PC-3 (cell line): ENCODE measurements around the gene ISCU. TPM values are rescaled to one million over a fixed set of nuclear protein-coding genes. Genes with fewer than 3 reads are reported as not detected.
"Not testable (repeated sequence)": the region's sequence is repeated elsewhere in the genome, so short reads cannot be mapped to it uniquely, and the experiment has no call there.

ENCODE experiments used
- ATAC-seq: fragments of 200-7000 bp; cut with Tn5 transposase; 2 replicates; pipeline ENCODE4 v1.9.1; 2020; ENCODE audit warnings: mild to moderate bottlenecking, moderate library complexity
- BruUV-seq: library from RNA; stranded (reverse); fragments of 400-500 nt; replicated peaks from 2 replicates; lab custom pipeline; 2021; lab: Mats Ljungman, UMichigan
- CTCF ChIA-PET: fragments of 300-600 bp; sonication (Branson Sonifier 250); formaldehyde crosslinking; loops from one replicate; lab custom pipeline; 2022; ENCODE audit warnings: antibody characterized with exemption; lab: Charles Lee
- POLR2A ChIA-PET: fragments of 300-600 bp; sonication (Branson Sonifier 250); formaldehyde crosslinking; loops from one replicate; lab custom pipeline; 2022; ENCODE audit warnings: antibody characterized with exemption; ENCODE audit not compliant: unreplicated experiment; lab: Charles Lee
- DNase-seq: peaks from one replicate; pipeline ENCODE4 v3.0.0-alpha.2; 2015
- H2AFZ ChIP-seq: fragments of 300-600 bp; sonication (generic); 2 replicates; pipeline ENCODE4 v1.6.0; 2016; ENCODE audit warnings: antibody characterized with exemption, low read length
- H3F3A ChIP-seq: fragments of 300-600 bp; sonication (generic); one replicate; pipeline ENCODE4 v1.6.0; 2017; ENCODE audit warnings: antibody characterized with exemption, low read length, control low read depth, mild to moderate bottlenecking; ENCODE audit not compliant: unreplicated experiment
- H3K27ac ChIP-seq: fragments of 300-600 bp; sonication (generic); 2 replicates; pipeline ENCODE4 v1.5.1; 2016; ENCODE audit warnings: mild to moderate bottlenecking, low read length
- H3K27me3 ChIP-seq: fragments of 300-600 bp; sonication (generic); 2 replicates; pipeline ENCODE4 v1.6.1; 2016; ENCODE audit warnings: low read length, mixed read lengths
- H3K36me3 ChIP-seq: fragments of 300-600 bp; sonication (generic); 2 replicates; pipeline ENCODE4 v1.6.1; 2016; ENCODE audit warnings: low read depth, mixed run types, low read length, mixed read lengths
- H3K4me1 ChIP-seq: fragments of 300-600 bp; sonication (generic); 2 replicates; pipeline ENCODE4 v1.5.1; 2016; ENCODE audit warnings: low read length; ENCODE audit not compliant: insufficient read depth
- H3K4me2 ChIP-seq: fragments of 300-600 bp; sonication (generic); 2 replicates; pipeline ENCODE4 v1.6.0; 2016; ENCODE audit warnings: low read length
- H3K4me3 ChIP-seq: fragments of 300-600 bp; sonication (generic); 2 replicates; pipeline ENCODE4 v1.5.1; 2016; ENCODE audit warnings: mild to moderate bottlenecking, low read length, mixed read lengths
- H3K79me2 ChIP-seq: fragments of 300-600 bp; sonication (generic); 2 replicates; pipeline ENCODE4 v1.6.1; 2017; ENCODE audit warnings: low read length, mixed read lengths
- H3K9ac ChIP-seq: fragments of 300-600 bp; sonication (generic); 2 replicates; pipeline ENCODE4 v1.6.0; 2016; ENCODE audit warnings: mild to moderate bottlenecking, low read length
- H3K9me2 ChIP-seq: fragments of 300-600 bp; sonication (generic); replicated peaks from 2 replicates; pipeline ENCODE4 v1.6.1; 2016; ENCODE audit warnings: mixed run types, low read length, mixed read lengths
- H3K9me3 ChIP-seq: fragments of 300-600 bp; sonication (generic); 2 replicates; pipeline ENCODE4 v1.6.1; 2016; ENCODE audit warnings: low read length, mixed read lengths
- H4K20me1 ChIP-seq: fragments of 300-600 bp; sonication (generic); 2 replicates; pipeline ENCODE4 v1.6.1; 2016; ENCODE audit warnings: low read length, mixed read lengths
- EZH2 ChIP-seq: fragments of 300-600 bp; sonication (generic); IDR thresholded peaks from one replicate; pipeline ENCODE4 v1.6.1; 2017; ENCODE audit warnings: antibody characterized with exemption, mild to moderate bottlenecking, low read length; ENCODE audit not compliant: unreplicated experiment
- EZH2phosphoT487 ChIP-seq: fragments of 300-600 bp; sonication (generic); IDR thresholded peaks from 2 replicates; pipeline ENCODE4 v1.6.1; 2018; ENCODE audit warnings: mild to moderate bottlenecking, antibody characterized with exemption, low read length, borderline replicate concordance
- intact Hi-C: fragments of 100-400 bp; cut with micrococcal nuclease; formaldehyde crosslinking; loops from 2 replicates; pipeline ENCODE4 v1.9.0; 2023
- total RNA-seq: library from RNA; depleted of rRNA; stranded (reverse); fragments of >200 nt; gene quantifications from 2 replicates; pipeline ENCODE4 v1.2.3, GENCODE V29; 2014
- TF ChIP-seq, protein P1 (sequence below): fragments of 300-600 bp; sonication (generic); conservative IDR thresholded peaks from 2 replicates; pipeline ENCODE4 v1.5.1; 2017; ENCODE audit warnings: antibody characterized with exemption, low read depth, mild to moderate bottlenecking, low read length

The ISCU gene
- total RNA-seq, 1 experiment from 2014 or later, result 181 TPM

DNA sequence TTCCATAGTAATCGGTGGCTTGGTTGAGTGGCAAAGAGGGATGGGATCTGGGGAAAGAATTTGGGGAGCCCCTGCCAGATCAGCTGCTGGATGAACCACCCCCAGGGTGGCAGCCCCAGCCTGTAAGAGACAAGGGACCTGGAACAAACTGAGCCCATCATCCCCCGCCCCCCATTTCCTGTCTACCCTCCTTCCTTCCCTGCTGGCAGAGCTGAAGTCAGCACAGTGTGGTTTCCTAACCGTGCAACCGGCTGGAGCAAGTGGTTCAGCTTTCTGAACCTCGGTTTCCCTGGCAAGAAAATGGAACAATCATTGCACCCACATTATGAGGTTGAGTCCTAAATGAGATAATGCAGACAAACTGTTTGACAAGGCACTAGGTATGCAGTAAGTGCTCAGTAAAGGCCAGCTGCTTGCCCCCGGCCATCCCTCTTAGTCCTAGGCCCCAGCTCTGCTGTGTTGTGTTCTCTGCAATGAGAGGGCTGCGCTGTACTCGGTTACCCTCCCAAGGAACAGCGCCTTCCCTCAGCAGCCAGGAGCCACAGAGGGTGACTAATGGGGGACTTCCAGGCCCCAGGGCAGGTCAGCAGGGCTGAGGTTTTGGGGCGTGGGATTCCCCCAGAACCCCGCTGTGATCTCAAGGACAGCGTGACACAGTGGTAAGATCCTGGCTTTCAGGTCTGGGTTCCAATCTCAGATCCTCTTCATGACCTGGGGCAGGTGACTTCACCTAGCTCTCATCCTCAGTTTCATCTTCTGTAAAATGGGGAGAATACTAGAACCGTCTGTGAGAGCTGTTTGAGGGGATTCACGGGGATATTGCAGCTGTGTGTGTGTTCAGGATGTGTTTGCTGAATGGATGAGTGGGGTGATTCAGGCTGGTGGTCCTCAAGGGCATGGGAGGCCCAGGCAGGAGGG lies 54.8 kb downstream of the ISCU start:
- intact Hi-C loops, result loop anchor here (10.0 kb wide), 1 partner anchor 702 kb away; no protein-coding TSS in a partner anchor
- H3K36me3 ChIP-seq, result no peaks in the 10 kb centered on the region
- no peaks in the 10 kb centered on the region for H3K9me3 ChIP-seq
- no peak for DNase-seq
- peaks cover 19% of the 10 kb centered on the region for H3K4me1 ChIP-seq
- no peak for TF ChIP-seq EZH2phosphoT487
- TF ChIP-seq EZH2, result no peak
- TF ChIP-seq, protein P1, sequence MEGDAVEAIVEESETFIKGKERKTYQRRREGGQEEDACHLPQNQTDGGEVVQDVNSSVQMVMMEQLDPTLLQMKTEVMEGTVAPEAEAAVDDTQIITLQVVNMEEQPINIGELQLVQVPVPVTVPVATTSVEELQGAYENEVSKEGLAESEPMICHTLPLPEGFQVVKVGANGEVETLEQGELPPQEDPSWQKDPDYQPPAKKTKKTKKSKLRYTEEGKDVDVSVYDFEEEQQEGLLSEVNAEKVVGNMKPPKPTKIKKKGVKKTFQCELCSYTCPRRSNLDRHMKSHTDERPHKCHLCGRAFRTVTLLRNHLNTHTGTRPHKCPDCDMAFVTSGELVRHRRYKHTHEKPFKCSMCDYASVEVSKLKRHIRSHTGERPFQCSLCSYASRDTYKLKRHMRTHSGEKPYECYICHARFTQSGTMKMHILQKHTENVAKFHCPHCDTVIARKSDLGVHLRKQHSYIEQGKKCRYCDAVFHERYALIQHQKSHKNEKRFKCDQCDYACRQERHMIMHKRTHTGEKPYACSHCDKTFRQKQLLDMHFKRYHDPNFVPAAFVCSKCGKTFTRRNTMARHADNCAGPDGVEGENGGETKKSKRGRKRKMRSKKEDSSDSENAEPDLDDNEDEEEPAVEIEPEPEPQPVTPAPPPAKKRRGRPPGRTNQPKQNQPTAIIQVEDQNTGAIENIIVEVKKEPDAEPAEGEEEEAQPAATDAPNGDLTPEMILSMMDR, result no peak
- H3K9ac ChIP-seq, result no peak overlapping the region
- ATAC-seq, result no peak
- H3K27me3 ChIP-seq, result no peaks in the 10 kb centered on the region
- no peak overlapping the region for H2AFZ ChIP-seq
- no TSS peak for BruUV-seq
- no peaks in the 10 kb centered on the region for H4K20me1 ChIP-seq
- no peaks in the 10 kb centered on the region for H3F3A ChIP-seq
- POLR2A ChIA-PET, result no interaction called here
- H3K27ac ChIP-seq, result no peak overlapping the region
- no peaks in the 10 kb centered on the region for H3K79me2 ChIP-seq
- no peak overlapping the region for H3K4me2 ChIP-seq
- H3K4me3 ChIP-seq, result no peak overlapping the region
- H3K9me2 ChIP-seq, result no peaks in the 10 kb centered on the region
- CTCF ChIA-PET, result interaction anchor here (0.5 to 1.5 kb wide), 5 partner anchors 13 to 46 kb away, joined by 5 to 7 read pairs (median 5); no protein-coding TSS in a partner anchor

- no peak for TF ChIP-seq EZH2phosphoT487
- TF ChIP-seq, protein P1, result peak; percentile 99
These were observed 55.9 kb downstream of the ISCU start for GRCh38 chr12:108618079-108618952.

DNA sequence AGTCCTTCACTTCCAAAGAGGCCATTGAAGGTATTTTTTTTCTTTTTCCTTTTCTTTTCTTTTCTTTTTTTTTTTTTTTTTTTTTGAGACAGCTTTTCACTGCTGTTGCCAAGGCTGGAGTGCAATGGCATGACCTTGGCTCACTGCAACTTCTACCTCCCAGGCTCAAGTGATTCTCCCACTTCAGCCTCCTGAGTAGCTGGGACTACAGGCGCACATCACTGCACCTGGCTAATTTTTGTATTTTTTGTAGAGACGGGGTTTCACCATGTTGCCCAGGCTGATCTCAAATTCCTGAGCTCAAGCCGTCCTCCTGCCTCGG lies 56.5 kb downstream of the ISCU start:
- H3K27me3 ChIP-seq, H3K9me2 ChIP-seq, H3K4me2 ChIP-seq, H3K27ac ChIP-seq, DNase-seq, H3F3A ChIP-seq, H4K20me1 ChIP-seq, H3K9ac ChIP-seq, BruUV-seq, POLR2A ChIA-PET, H3K9me3 ChIP-seq, H3K79me2 ChIP-seq, H3K4me3 ChIP-seq, H3K36me3 ChIP-seq, ATAC-seq: not testable (repeated sequence)
- CTCF ChIA-PET, result interaction anchor here (0.6 to 1.5 kb wide), 4 partner anchors 24 to 769 kb away, joined by 3 to 7 read pairs (median 4); no protein-coding TSS in a partner anchor
- intact Hi-C loops, result loop anchor here (1.0 to 10.0 kb wide), 5 partner anchors 46 to 704 kb away; no protein-coding TSS in a partner anchor
- Histone ChIP-seq H2AFZ (0 out of 2 replicates have a peak overlapping the region, but pooled peaks have one; percentile 60), H3K4me1 (peaks cover 11% of the 10 kb centered on the region)

More at GRCh38 chr12:108618079-108618952, 55.9 kb downstream of the ISCU start:
- Histone ChIP-seq H2AFZ (peak overlapping the region; percentile 60), H3F3A (no peaks in the 10 kb centered on the region), H3K36me3 (no peaks in the 10 kb centered on the region), H3K9me3 (no peaks in the 10 kb centered on the region), H3K4me1 (peaks cover 11% of the 10 kb centered on the region), H3K27ac (no peak overlapping the region), H3K79me2 (no peaks in the 10 kb centered on the region), H3K9me2 (no peaks in the 10 kb centered on the region), H3K27me3 (no peaks in the 10 kb centered on the region), H3K4me3 (no peak overlapping the region), H3K9ac (no peak overlapping the region), H3K4me2 (peak overlapping the region; percentile 63), H4K20me1 (no peaks in the 10 kb centered on the region)
- DNase-seq (peak; percentile 91), ATAC-seq (peak; percentile 98)
- ChIA-PET CTCF (interaction anchor here (0.5 to 1.5 kb wide), 9 partner anchors 12 to 769 kb away, joined by 3 to 7 read pairs (median 5); no protein-coding TSS in a partner anchor), POLR2A (no interaction called here)
- BruUV-seq, result no TSS peak
- intact Hi-C loops, result loop anchor here (1.0 to 10.0 kb wide), 5 partner anchors 46 to 704 kb away; no protein-coding TSS in a partner anchor
